ENCODE results near the gene PAK5.

PAK5 gene

DNA sequence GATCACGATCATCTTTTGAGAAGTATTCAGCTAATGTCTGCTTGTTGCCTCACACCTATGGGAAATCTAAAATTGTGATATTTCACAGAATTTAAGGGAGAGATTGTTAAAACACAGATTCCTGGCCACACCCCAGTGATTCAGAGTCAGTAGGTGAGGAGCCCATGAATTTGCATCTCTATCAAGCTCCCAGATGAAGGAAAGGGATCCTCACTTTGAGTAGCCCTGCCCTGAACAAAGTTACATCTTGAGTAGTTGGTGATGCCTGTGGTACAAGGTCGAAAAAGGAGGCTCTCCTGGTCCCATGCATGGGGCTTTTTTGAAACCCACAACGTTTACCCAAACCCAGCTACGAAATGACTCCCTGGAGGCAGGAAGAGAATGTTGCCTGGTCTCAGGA is 79.5 kb downstream of the PAK5 start:
- DNase-seq (ENCODE audit: extremely low read depth, low read depth): no peak
- TF ChIP-seq, protein P1, sequence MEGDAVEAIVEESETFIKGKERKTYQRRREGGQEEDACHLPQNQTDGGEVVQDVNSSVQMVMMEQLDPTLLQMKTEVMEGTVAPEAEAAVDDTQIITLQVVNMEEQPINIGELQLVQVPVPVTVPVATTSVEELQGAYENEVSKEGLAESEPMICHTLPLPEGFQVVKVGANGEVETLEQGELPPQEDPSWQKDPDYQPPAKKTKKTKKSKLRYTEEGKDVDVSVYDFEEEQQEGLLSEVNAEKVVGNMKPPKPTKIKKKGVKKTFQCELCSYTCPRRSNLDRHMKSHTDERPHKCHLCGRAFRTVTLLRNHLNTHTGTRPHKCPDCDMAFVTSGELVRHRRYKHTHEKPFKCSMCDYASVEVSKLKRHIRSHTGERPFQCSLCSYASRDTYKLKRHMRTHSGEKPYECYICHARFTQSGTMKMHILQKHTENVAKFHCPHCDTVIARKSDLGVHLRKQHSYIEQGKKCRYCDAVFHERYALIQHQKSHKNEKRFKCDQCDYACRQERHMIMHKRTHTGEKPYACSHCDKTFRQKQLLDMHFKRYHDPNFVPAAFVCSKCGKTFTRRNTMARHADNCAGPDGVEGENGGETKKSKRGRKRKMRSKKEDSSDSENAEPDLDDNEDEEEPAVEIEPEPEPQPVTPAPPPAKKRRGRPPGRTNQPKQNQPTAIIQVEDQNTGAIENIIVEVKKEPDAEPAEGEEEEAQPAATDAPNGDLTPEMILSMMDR (IDR thresholded peaks at IDR 0.05; ENCODE audit: low read depth, low read length): no peak

DNA sequence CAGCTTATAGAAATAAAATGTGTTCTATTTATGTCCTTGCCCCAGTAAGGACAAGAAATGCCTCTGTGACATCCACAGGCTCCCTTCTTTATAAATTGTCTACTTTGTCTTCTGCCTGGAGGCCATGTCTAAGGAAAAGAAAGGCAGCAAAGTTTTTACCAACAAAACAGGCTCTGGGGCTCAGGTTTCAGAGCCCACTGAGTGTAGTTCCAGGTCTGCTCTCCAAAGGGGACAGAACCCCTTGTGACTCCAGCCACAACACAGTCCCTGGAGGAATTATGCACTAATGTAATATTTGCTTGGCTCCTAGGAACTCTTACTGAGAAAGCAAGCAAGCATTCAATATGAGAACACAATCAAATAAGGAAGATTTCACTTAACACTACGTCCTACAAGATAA is 80.1 kb downstream of the PAK5 start:
- no peak for DNase-seq (ENCODE audit: extremely low read depth, low read depth)
- TF ChIP-seq, protein P1 (IDR thresholded peaks at IDR 0.05; ENCODE audit: low read depth, low read length): no peak

DNA sequence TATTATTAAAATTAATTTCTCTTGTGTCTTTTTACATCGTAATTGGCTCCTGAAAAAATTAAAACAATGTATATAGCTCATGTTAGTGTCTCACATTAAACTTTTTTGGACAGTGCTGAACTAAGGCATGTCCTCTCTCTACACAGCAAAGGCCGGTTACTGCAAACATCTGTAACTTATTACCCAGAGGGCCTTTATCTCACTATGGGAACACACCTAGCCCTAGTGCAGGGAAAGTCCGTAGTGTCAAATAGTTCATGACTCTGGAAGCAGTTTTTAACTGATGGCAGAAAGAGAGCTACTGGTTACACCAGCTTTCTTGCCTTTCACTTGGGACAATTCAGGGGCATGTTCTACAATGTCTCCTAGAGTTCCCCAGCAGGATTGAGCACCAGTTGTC is 82.2 kb downstream of the PAK5 start:
- TF ChIP-seq, protein P1 (IDR thresholded peaks at IDR 0.05; ENCODE audit: low read depth, low read length): no peak
- DNase-seq (ENCODE audit: extremely low read depth, low read depth): no peak

DNA sequence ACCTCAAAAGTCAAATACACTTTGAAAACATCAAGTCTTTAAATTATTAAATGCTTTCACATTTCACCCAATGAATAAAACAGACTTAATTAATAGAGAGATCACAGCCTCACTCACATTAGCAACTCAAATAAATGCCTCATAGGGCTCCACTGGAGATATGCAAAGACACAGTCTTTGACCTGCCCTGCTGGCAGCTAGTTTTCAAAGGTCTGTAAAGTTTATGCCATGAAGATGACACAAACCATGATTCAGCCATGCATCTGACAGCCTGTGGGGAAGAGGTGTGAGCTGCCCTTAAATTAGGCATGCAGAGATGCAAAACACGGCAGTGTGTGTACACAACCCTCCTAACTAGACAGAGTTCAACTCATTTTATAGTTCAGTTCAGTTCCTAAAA is 83.6 kb downstream of the PAK5 start:
- TF ChIP-seq, protein P1 (IDR thresholded peaks at IDR 0.05; ENCODE audit: low read depth, low read length): no peak
- DNase-seq (ENCODE audit: extremely low read depth, low read depth): no peak

DNA sequence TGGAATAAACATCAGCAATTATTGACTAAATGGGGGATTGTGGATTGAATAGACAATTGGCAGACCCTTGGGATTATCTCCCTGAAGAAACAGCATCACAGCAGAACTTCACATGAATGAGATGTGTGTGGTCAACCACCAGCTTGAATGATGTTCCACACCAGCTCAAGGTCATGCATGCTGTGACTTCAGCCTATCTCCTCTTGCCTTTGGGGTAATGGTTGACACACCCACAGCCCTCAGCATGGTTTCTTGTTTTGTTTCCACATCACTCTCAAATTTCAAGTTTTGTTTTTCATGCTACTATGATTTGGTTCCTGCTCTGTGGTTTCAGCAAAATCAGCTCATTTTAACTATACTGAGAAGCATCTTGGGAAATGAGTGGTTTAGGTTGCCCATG is 94.3 kb downstream of the PAK5 start:
- TF ChIP-seq, protein P1 (IDR thresholded peaks at IDR 0.05; ENCODE audit: low read depth, low read length): no peak
- DNase-seq (ENCODE audit: extremely low read depth, low read depth): no peak

DNA sequence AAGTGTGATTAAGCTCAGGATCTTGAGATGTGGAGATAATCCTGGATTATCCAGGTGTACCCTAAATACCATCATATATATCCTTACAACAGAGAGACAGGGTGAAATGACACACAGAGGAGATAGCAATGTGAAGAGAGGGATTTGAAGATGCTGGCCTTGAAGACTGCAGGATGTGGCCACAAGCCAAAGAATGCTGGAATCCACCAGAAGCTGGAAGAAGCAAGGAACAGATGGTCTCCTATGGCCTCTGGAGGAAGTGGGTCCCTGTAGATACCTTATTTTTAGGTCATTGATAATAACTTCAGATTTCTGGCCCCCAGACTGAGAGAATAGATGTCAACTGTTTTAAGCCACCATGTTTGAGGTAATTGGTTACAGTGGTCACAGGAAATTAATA is 95.0 kb downstream of the PAK5 start:
- TF ChIP-seq, protein P1 (IDR thresholded peaks at IDR 0.05; ENCODE audit: low read depth, low read length): no peak
- DNase-seq (ENCODE audit: extremely low read depth, low read depth): no peak

DNA sequence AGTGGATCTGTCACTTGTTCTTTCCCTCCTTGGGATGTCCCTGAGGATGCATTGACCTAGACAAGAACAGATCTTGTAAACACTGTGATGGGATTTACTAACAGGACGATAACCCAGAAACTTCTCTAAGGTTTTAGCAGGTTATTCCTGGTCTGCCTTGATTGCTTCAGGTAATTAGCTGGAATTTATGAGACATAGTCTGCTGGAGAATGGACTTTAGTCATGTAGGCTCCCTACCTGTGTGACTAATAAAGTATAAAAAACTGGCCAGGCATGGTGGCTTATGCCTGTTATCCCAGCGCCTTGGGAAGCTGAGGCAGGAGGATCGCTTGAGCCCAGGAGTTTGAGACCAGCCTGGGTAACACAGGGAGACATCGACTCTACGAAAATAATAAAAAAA is 96.1 kb downstream of the PAK5 start:
- DNase-seq (ENCODE audit: extremely low read depth, low read depth): no peak
- TF ChIP-seq, protein P1 (IDR thresholded peaks at IDR 0.05; ENCODE audit: low read depth, low read length): no peak

Data from AG09319 (cell line).